ENCODE results near the gene GPR153.

- TF ChIP-seq, protein P1, sequence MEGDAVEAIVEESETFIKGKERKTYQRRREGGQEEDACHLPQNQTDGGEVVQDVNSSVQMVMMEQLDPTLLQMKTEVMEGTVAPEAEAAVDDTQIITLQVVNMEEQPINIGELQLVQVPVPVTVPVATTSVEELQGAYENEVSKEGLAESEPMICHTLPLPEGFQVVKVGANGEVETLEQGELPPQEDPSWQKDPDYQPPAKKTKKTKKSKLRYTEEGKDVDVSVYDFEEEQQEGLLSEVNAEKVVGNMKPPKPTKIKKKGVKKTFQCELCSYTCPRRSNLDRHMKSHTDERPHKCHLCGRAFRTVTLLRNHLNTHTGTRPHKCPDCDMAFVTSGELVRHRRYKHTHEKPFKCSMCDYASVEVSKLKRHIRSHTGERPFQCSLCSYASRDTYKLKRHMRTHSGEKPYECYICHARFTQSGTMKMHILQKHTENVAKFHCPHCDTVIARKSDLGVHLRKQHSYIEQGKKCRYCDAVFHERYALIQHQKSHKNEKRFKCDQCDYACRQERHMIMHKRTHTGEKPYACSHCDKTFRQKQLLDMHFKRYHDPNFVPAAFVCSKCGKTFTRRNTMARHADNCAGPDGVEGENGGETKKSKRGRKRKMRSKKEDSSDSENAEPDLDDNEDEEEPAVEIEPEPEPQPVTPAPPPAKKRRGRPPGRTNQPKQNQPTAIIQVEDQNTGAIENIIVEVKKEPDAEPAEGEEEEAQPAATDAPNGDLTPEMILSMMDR (IDR thresholded peaks at IDR 0.05) = no peak
- TF ChIP-seq POLR2A (IDR thresholded peaks at IDR 0.05) = no peak
Observed at GRCh38 chr1:6220236-6220635, 40.7 kb downstream of the GPR153 start.

Measured in Peyer's patch (tissue), 4 donors.